ENCODE results near the gene NUP85. TPM values are rescaled to one million over a fixed set of nuclear protein-coding genes. Genes with fewer than 3 reads are reported as not detected.

Gene NUP85
- polyA plus RNA-seq, 1 experiment = 31.5 TPM

- Histone ChIP-seq H3K4me3 (ENCODE audit: low read depth, low read length) (no peak overlapping the region), H3K27me3 (ENCODE audit: control insufficient read depth, insufficient read depth, low read length) (no peaks in the 10 kb centered on the region), H3K9me3 (ENCODE audit: control insufficient read depth, insufficient read depth, low read length) (no peaks in the 10 kb centered on the region; the same call in 1 of the 2 replicates), H3K27ac (ENCODE audit: low read depth, low read length) (no peak overlapping the region)
- no peak for DNase-seq (ENCODE audit: low read depth, low spot score)
- TF ChIP-seq CTCF (IDR thresholded peaks at IDR 0.05; ENCODE audit: low read depth, low read length) = no peak
- ChIA-PET CTCF (no interaction called here), POLR2A (no interaction called here)
Observed at GRCh38 chr17:75265614-75266315, 60.3 kb downstream of the NUP85 start.

DNA sequence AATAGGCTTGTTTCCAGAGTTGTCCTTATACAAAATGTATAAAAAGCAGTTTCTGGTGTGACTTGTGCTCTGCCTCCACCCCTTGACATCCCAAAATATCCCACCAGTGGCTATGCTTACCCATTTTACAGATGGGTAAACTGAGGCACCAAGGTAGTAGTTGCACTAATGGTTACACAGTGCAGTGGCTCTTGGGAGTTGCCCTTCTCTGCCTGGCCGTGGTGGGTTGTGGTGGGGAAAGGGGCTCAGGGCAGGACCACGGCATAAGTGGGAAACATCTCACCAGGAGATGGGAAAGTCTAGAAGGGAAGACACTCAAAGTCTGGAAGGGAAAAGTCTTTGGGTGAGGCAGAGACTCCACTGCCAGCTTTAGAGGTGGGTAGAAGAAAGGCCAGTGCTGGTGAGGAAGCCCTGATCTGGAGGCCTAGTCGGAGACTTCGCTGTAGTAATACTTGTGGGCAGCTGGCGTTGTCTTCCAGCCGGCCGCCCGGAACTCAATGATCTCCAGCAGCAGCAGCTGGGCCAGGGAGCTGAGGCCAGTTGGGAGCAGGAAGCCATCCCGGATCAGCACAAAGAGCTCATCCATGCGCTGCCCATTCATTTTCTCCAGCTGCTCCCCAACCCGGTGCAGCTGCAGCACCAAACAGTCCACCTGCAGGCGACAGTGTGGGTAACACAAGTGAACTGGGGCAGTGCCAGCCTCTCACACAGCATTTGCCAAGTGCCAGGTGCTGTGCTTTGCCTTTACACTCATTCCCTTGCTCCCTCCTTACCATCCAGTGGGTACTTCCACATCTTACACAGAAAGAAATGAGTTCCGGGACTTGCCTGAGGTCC, 61.1 kb downstream of the NUP85 start:
- CTCF ChIA-PET = interaction anchor here (0.6 kb wide), 1 partner anchor 136 kb away, joined by 3 read pairs; no protein-coding TSS in a partner anchor
- no peak for DNase-seq (ENCODE audit: low read depth, low spot score)
- POLR2A ChIA-PET = no interaction called here

GRCh38 chr17:75267153-75267410, 61.6 kb downstream of the NUP85 start:
- no peak overlapping the region for H3K27ac ChIP-seq (ENCODE audit: low read depth, low read length)
- no peaks in the 10 kb centered on the region for H3K27me3 ChIP-seq (ENCODE audit: control insufficient read depth, insufficient read depth, low read length)
- H3K9me3 ChIP-seq (ENCODE audit: control insufficient read depth, insufficient read depth, low read length) = no peaks in the 10 kb centered on the region; the same call in 1 of the 2 replicates
- TF ChIP-seq CTCF (IDR thresholded peaks at IDR 0.05; ENCODE audit: low read depth, low read length) = no peak
- ChIA-PET POLR2A (no interaction called here), CTCF (interaction anchor here (0.6 kb wide), 1 partner anchor 136 kb away, joined by 3 read pairs; no protein-coding TSS in a partner anchor)
- no peak overlapping the region for H3K4me3 ChIP-seq (ENCODE audit: low read depth, low read length)
- no peak for DNase-seq (ENCODE audit: low read depth, low spot score)

More for the DNA sequence above, 61.1 kb downstream of the NUP85 start:
- H3K27ac ChIP-seq (ENCODE audit: low read depth, low read length) = no peak overlapping the region
- no peak overlapping the region for H3K4me3 ChIP-seq (ENCODE audit: low read depth, low read length)
- H3K27me3 ChIP-seq (ENCODE audit: control insufficient read depth, insufficient read depth, low read length) = no peaks in the 10 kb centered on the region
- H3K9me3 ChIP-seq (ENCODE audit: control insufficient read depth, insufficient read depth, low read length) = no peaks in the 10 kb centered on the region; the same call in 1 of the 2 replicates
- no peak for TF ChIP-seq CTCF (IDR thresholded peaks at IDR 0.05; ENCODE audit: low read depth, low read length)

DNA sequence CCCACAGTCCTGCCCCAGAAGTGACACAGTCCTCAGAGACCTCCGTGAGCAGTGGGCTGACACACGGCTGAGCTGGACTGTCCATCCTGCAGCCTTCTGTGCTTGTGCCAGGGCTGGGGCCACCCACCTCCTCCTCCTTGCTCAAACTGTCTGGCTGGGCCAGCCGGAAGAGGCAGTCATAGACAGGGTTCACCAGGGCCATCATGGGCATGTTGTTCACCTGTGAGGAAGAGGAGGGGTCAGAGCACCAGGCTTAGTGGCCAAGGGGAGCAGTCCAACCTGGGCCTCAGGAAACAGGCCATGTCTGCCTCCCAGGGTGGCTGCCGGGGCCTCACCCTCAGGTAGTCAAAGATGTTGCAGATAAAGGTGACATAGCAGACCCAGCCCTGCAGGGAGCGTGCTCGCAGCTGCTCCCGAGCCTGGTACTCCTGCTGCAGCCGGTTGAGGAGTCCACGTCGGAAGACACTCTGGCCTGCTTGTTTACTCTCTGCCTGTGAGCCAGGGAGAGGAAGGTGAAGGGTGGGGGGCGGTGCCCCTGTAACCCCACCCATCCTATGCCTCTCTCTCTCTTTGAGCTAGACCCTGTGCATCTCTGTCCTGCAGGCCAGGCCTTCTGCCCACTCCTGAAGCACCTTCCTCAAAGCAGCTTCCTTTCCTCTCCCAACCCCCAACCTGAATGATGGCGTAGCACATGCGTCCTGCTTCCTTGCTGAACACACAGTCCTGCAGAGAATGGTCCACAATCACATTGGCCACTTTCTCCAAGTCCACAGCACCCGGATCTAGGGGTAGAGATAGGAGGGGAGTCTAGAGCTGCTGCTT, 62.1 kb downstream of the NUP85 start:
- no peak for TF ChIP-seq CTCF (IDR thresholded peaks at IDR 0.05; ENCODE audit: low read depth, low read length)
- no peak overlapping the region for H3K27ac ChIP-seq (ENCODE audit: low read depth, low read length)
- DNase-seq (ENCODE audit: low read depth, low spot score) = no peak
- POLR2A ChIA-PET = no interaction called here
- no peak overlapping the region for H3K4me3 ChIP-seq (ENCODE audit: low read depth, low read length)
- H3K27me3 ChIP-seq (ENCODE audit: control insufficient read depth, insufficient read depth, low read length) = no peaks in the 10 kb centered on the region
- CTCF ChIA-PET = interaction anchor here (4.5 kb wide), 1 partner anchor 146 kb away, joined by 31 read pairs; no protein-coding TSS in a partner anchor
- H3K9me3 ChIP-seq (ENCODE audit: control insufficient read depth, insufficient read depth, low read length) = no peaks in the 10 kb centered on the region; the same call in 1 of the 2 replicates

All from AG04450 (cell line).